GM19099 (cell line): ENCODE results near the gene CLDN18.

Experiments
- POLR2A ChIP-seq: IDR thresholded peaks from 3 replicates; pipeline ENCODE4 v1.6.1; 2011; ENCODE audit warnings: low read depth; ENCODE audit not compliant: insufficient read length; ENCODE audit errors: extremely low read depth

Gene CLDN18

GRCh38 chr3:138066972-138067371 is 57.0 kb downstream of the CLDN18 start:
- TF ChIP-seq POLR2A = no peak

- no peak for TF ChIP-seq POLR2A
These were observed 58.1 kb downstream of the CLDN18 start for GRCh38 chr3:138068046-138068445.

GRCh38 chr3:138068579-138069174 is 58.7 kb downstream of the CLDN18 start:
- no peak for TF ChIP-seq POLR2A

- no peak for TF ChIP-seq POLR2A
These were observed 60.0 kb downstream of the CLDN18 start for GRCh38 chr3:138070006-138070405.

- no peak for TF ChIP-seq POLR2A
These were observed 62.8 kb downstream of the CLDN18 start for GRCh38 chr3:138072796-138073195.

GRCh38 chr3:138078096-138078495 is 68.1 kb downstream of the CLDN18 start:
- no peak for TF ChIP-seq POLR2A

- TF ChIP-seq POLR2A = no peak
These were observed 69.0 kb downstream of the CLDN18 start for GRCh38 chr3:138078901-138079344.

- TF ChIP-seq POLR2A = no peak
These were observed 69.9 kb downstream of the CLDN18 start for GRCh38 chr3:138079901-138080300.

- no peak for TF ChIP-seq POLR2A
These were observed 71.6 kb downstream of the CLDN18 start for GRCh38 chr3:138081371-138082084.

GRCh38 chr3:138082085-138082991 is 72.4 kb downstream of the CLDN18 start:
- no peak for TF ChIP-seq POLR2A

- no peak for TF ChIP-seq POLR2A
These were observed 73.0 kb downstream of the CLDN18 start for GRCh38 chr3:138082992-138083386.
